Stimulated activated CD8-positive, alpha-beta memory T cell treated with anti-CD3 and anti-CD28 coated beads, Interleukin-4, amount 100 ng/mL, for 48 hours (primary cell): ENCODE data around the gene ATP2A1.
"Not testable (repeated sequence)": the region's sequence is repeated elsewhere in the genome, so short reads cannot be mapped to it uniquely, and the experiment has no call there.

Source experiments
- DNase-seq: peaks from one replicate; pipeline ENCODE4 v3.0.0-alpha.2; 2020

The ATP2A1 gene

DNA sequence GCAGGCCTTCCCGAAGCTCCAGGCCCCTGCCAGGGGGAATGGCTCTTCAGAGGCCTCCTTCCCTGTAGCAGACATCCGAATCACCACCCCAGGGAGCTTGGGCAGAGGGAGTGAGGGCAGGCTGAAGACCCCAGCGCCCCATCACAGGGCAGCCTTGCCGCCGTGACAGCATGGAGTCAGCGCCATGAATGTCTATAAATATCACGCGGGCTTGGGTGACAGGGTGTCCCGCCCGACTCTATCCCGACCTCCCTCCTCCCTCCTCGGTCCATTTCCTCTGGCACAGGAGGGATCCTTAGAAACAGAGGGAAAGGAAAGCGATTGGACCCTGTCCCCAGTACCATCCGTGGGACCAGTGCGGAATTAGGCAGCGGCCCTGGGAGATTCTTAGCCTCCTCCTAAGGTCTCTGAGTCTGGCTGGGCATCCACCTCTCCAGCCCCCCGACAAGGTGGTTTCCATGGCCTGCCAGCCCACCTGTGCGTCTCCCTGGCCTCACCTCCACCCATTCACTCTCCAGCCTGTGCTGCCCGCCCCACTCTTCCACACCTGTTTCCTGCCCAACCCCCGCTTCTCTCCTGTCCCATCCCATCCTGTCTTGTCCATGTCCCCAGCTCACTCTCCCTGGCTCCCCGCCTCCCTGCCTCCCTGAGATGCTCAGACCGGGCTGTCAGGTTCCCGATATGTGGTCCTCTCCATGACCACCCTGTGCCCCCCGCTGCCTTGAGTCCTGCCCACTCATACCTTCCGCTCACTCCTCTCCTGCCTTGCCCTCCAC lies 5.1 kb downstream of the ATP2A1 start:
- DNase-seq = no peak

GRCh38 chr16:28884045-28884444 lies 5.8 kb downstream of the ATP2A1 start:
- no peak for DNase-seq

GRCh38 chr16:28886945-28887344 lies 8.7 kb downstream of the ATP2A1 start:
- no peak for DNase-seq

GRCh38 chr16:28890355-28890754 lies 12.1 kb downstream of the ATP2A1 start:
- not testable (repeated sequence) for DNase-seq

DNA sequence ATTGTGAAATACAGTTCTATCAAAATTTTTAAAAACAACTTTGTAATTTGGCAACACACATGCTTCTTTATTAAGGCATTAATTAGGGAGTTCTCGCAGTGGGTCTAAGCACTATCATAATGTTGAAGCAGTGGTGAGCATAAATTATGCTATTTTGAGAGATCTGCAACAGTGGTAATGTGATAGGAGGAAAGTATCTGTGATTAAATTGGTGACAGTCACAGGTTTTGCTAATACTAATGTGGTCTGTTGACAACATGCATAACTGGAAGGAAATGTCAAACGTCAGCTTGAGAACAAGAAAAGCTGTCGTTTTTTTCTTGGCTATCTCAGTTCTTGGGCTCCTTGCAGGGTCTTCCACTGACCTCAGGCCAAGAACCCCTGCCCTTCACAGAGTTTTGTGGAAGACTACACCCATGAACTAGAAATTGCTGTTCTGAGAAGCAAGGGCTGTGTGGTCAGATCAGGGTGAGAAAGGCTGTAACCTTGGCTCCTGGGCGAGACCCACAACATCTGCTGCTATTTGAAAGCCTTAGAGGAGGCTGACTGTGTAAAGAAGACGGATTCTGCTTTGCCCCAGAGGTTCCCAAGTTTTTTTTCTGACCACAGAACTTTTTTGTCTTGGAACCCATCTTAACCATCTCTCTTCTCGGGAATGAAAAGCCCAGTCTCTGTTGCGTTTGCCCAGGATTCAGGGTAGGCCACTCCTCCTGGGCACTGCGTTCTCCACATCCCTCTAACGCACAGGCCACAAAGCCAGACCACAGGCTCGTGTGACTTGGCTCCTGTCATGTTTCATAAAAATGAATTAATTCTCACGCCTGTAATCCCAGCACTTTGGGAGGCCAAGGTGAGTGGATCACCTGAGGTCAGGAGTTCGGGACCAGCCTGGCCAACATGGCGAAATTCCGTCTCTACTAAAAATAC lies 13.9 kb downstream of the ATP2A1 start:
- DNase-seq = no peak

- DNase-seq = no peak
These were observed 15.0 kb downstream of the ATP2A1 start for GRCh38 chr16:28893291-28893690.

DNA sequence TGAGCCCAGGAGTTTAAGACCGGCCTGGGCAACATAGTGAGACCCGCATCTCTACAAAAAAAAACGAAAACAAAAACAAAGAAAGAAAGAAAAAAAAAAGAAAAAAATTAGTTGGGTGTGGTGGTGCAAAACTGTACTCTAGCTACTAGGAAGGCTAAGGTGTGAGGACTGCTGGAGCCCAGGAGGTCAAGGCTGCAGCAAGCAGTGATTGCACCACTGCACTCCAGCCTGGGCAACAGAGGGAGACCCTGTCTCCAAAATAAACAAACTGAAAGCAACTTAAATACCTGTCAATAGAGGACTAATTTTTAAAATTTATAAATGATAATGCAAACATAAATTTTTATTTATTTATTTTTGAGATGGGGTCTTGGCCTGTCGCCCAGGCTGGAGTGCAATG lies 17.3 kb downstream of the ATP2A1 start:
- DNase-seq = no peak

DNA sequence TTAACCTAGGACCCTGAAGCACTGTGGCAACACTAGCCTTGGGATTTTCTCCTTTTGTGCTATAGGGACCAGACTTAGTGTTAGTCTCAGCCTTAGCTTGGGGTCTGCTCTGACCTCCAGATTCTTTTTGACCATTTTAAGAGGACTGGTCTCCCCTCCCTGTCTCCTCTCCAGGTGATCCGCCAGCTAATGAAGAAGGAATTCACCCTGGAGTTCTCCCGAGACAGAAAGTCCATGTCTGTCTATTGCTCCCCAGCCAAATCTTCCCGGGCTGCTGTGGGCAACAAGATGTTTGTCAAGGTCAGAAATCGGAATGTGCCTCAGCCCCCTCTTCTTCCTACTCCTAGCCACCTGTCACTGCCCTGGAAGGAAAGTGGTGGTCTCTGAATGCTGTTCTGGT lies 19.5 kb downstream of the ATP2A1 start:
- DNase-seq = no peak

DNA sequence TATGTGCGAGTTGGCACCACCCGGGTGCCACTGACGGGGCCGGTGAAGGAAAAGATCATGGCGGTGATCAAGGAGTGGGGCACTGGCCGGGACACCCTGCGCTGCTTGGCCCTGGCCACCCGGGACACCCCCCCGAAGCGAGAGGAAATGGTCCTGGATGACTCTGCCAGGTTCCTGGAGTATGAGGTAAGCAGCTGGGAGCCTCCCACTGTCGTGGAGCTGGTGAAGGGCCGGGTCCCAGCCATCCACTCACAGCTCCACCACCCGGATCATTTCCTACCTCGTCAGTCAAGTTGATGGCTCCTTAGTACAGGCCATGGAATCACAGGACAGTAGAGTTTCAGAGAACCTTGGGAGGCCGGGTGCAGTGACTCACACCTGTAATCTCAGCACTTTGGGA lies 20.0 kb downstream of the ATP2A1 start:
- no peak for DNase-seq

- DNase-seq = no peak
These were observed 20.7 kb downstream of the ATP2A1 start for GRCh38 chr16:28898942-28899341.

- no peak for DNase-seq
These were observed 21.7 kb downstream of the ATP2A1 start for GRCh38 chr16:28899882-28900590.

DNA sequence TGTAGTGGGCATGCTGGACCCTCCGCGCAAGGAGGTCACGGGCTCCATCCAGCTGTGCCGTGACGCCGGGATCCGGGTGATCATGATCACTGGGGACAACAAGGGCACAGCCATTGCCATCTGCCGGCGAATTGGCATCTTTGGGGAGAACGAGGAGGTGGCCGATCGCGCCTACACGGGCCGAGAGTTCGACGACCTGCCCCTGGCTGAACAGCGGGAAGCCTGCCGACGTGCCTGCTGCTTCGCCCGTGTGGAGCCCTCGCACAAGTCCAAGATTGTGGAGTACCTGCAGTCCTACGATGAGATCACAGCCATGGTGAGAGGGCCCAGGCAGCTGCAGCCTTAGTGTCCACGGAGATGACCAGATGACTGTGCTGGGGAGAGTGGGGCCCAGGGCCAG lies 22.3 kb downstream of the ATP2A1 start:
- DNase-seq = no peak

- DNase-seq = no peak
These were observed 23.6 kb downstream of the ATP2A1 start for GRCh38 chr16:28901862-28902261.

- no peak for DNase-seq
These were observed 24.6 kb downstream of the ATP2A1 start for GRCh38 chr16:28902909-28903308.

GRCh38 chr16:28903344-28904042 lies 25.2 kb downstream of the ATP2A1 start:
- DNase-seq = no peak

GRCh38 chr16:28904363-28904762 lies 26.1 kb downstream of the ATP2A1 start:
- DNase-seq = no peak

DNA sequence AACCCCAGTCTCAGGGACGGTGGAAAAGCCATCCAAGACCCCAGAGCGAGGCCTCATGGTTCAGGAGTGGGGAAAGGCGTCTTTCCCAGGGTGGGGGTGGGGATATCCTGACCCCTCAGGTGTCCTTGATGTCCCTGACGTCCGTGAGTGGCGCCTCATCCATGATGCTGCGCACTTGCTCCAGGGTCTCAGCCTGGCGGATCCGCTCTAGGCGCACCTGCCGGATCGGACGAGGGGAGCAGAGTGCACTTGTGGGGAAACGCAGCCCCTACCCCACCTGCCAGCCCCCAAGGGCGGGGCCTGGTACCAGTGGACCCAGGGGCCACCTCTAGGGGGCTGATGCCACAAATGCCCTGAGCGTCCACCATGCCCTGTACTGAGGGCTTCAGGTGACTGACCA lies 26.5 kb downstream of the ATP2A1 start:
- DNase-seq = no peak

- DNase-seq = no peak
These were observed 27.0 kb downstream of the ATP2A1 start for GRCh38 chr16:28905229-28905754.

GRCh38 chr16:28905800-28906372 lies 27.6 kb downstream of the ATP2A1 start:
- DNase-seq = no peak

GRCh38 chr16:28910086-28911031 lies 32.1 kb downstream of the ATP2A1 start:
- no peak for DNase-seq

DNA sequence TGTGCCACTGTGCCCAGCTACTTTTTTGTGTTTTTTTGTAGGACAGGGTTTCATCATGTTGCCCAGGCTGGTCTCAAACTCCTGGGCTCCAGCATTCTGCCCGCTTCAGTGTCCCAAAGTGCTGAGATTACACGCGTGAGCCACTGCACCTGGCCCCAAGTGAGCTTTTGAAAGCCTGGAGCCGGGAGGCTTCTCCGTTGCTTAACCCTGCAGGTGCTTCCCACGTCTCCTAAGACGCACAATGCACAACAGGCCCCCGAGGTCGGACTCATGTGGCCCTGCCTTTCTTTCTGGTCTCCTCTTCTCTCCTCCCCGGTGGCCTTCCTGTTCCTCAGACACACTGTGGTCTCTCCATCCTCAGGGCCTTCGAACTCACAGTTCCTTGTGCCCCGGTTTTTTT lies 34.3 kb downstream of the ATP2A1 start:
- DNase-seq = no peak
